Measurements from ENCODE around the gene APOL5.

DNA sequence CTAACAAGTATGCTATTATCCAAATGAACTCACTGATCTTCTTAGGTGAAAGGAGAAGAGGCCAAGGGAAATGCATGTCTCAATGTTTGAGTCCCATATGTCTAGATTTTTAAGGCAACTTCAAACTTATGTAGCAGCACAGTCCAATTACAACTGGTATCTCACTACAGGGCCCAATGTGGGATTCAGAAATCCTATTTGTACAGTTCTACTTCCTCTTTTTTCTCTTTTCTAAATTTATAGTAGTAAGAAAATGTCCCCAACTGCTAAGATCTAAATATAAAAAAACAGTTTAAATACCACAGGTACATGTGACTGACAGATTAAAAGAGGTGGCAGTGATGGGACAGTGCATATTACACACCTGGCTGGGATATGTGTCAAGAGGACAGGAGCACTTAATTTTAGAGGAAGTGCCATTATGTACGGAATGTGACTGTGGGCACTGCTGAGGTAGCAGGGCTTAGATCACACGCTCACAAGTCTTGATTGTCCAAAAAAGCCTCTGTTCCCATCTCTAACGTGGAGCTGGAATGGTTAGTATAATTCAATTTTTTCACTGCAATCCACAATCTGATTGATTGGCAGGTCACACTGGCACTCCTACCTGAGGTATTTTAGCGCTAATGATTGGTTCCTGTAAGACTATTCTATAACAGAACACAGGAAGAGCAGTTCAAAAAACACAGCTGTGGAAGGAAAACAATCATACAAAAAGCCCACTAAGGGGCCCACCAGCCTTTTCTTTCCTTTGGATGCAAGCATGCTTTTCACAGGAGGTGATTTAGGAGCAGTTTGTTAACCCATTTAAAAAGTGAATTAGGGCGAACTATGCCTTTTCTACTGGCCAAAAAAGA lies 34.6 kb downstream of the APOL5 start:
- TF ChIP-seq CTCF (optimal IDR thresholded peaks at IDR 0.05 in 1 of 3, IDR thresholded peaks at IDR 0.05 in 1 of 3, conservative IDR thresholded peaks at IDR 0.05 in 1 of 3; ENCODE audit: extremely low read depth in 1 of 3, insufficient read depth in 2 of 3, low read length in 3 of 3) (no peak), EZH2 (IDR thresholded peaks at IDR 0.05; ENCODE audit: low read length) (no peak)

Measured in keratinocyte (primary cell).